Measurements from ENCODE around the gene AEBP1.

Gene AEBP1

GRCh38 chr7:44066494-44067063, 37.6 kb upstream of the AEBP1 start:
- DNase-seq (ENCODE audit: low read depth), result no peak

- no peak for DNase-seq (ENCODE audit: low read depth)
Measured at GRCh38 chr7:44067064-44067951, 36.8 kb upstream of the AEBP1 start.

GRCh38 chr7:44068054-44068453, 36.1 kb upstream of the AEBP1 start:
- DNase-seq (ENCODE audit: low read depth), result no peak

GRCh38 chr7:44071726-44072363, 32.3 kb upstream of the AEBP1 start:
- DNase-seq (ENCODE audit: low read depth), result no peak

DNA sequence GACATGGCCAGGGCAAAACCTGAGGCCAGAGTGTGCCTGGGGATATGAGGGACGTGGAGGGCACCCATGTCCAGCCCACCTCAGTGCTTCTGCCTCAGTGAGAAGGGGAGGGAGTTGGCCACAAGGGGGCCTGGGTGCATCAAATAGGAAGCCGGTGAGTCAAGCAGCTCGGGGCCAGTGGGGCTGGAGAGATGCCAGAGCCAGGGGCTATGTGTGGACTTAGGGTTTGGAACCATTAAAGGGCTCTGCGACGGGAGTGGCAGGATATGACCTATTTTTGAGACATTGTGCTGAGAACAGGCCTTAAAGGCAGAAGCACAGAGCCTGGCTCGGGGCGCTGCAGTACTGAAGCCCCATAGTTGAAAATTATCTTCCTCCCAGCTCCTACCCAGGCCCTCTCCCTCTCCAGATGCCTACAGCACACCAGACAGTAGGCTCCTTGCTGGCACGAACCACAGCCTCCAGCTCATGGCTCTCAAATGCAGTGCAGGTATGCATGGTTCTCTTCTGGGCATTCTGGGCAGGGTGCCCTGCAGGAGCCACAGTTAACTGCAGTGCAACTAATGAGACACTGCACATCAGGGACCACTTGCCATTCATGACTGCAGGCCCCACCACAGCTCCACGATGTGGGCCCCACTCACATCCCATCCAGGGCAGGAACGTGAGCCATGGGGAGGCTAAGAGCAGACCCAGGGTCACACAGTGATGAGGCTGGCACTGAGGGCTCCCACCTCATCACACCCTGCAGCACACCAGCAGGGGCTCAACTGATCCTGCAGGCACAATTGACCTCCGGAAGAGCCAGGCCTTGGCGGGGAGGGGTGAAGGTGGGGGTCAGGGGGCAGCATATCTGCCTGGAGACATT, 31.5 kb upstream of the AEBP1 start:
- peak; percentile 36 for DNase-seq (ENCODE audit: low read depth)

DNA sequence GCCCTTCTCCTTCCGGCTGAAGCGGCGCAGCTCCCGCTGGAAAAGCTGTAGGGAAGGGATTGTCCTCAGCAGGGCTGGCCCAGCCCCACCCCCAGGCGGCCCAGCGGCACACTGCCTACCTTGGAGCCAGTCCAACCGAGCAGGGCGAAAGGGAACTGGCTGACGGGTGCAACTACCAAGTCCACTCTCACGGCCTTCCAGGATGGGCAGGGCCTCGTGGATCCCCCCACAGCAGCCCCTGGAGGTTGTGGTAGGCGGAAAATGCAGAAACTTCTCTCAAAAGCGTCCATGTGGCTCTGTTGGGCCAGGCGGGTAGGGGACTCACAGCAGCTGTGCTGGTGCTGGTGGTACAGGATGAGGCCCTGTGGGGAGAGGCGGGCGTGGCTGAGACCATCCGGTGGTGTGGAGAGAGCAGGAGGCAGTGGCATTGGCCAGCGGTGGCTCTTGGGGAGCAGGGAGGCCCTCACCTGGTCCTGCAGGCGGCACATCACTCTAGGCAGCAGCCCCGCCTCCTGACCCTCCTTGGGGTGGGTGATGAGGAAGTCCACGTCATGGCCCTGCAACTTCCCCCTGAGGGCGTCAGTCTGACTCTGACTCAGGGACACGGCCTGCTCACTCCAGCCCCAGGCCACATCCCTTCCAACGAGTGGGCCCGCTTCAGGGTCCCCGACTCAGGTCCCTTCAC, 30.3 kb upstream of the AEBP1 start:
- peak; percentile 48 for DNase-seq (ENCODE audit: low read depth)

- no peak for DNase-seq (ENCODE audit: low read depth)
Measured at GRCh38 chr7:44074349-44074695, 29.8 kb upstream of the AEBP1 start.

- no peak for DNase-seq (ENCODE audit: low read depth)
Measured at GRCh38 chr7:44075296-44076075, 28.7 kb upstream of the AEBP1 start.

DNA sequence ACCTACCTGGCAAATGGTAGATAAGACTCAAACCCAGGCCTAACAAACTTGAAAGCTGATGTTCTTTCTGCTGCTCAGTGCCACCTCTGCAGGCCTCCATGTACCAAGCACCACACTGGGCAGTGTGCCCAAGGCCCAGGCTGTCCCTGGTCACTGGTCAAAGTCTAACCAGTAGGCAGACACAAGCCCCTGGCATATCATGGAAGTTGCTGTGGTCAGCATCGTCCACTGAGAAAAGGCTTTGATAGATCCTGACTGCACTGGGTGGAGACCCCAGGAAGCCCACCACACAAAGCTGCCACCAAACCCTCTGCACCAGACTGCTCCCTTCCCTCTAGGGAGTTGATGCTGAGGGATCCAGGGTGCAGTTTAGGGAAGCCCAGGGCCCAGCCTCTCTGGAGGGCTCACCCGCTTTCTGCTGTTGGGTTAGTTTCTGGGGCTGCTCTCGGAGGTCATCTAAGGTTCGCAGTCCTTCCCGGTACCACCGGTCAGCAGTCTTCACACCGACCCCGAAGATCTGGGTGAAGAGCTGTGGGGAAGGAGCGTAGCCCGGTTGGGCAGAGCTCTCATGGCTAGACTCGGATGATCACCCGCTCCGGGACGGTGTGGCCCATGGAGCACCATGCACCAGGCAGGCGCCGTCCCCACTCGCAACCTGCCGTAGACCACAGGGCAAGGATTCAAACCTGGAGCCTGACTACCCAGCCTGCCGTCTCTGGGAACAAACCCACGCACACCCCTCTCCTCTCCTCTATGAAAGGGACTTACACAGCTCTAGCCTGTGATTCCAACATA, 27.8 kb upstream of the AEBP1 start:
- DNase-seq (ENCODE audit: low read depth), result no peak

DNA sequence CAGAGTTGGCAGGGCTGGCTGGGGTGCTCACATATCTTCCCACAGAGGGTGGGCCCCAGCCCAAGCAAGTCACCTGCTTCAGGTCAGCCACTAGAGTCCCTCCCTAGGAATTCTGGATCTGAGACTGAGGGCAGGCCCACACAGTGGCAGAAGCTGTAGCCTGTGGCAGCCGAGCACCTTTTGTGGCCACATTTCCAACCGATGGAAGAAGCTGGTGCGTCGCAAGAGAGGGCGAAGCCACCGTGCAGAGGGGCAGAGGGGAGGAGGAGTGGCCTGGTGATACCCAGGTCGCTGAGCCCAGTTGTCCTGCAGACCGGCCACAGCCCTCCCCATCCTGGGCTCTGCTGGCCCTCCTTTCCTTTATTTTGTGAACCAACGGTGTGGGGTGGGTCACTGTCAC, 27.1 kb upstream of the AEBP1 start:
- no peak for DNase-seq (ENCODE audit: low read depth)

DNA sequence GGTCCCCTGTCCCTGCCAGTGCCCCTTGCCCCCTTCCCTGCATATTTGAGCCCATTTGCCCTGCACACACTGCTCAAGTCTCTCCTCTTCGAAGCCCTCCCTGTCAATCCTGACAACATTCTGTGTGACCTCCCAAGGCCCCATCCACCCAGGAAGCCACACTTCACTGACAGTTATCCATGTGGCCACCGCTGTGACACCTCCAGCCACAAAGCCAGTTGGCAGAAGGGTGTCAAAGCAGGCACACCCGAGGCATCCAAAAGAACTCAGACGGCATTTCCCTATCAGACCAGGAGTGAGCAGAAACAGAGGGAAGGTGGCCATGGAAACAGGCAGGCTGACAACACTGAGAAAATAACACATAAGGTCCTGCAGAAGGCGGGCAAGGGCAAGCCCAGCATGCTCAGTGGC, 26.5 kb upstream of the AEBP1 start:
- DNase-seq (ENCODE audit: low read depth), result no peak

GRCh38 chr7:44078521-44078920, 25.6 kb upstream of the AEBP1 start:
- no peak for DNase-seq (ENCODE audit: low read depth)

- no peak for DNase-seq (ENCODE audit: low read depth)
Measured at GRCh38 chr7:44079331-44080021, 24.7 kb upstream of the AEBP1 start.

GRCh38 chr7:44080118-44080517, 24.0 kb upstream of the AEBP1 start:
- DNase-seq (ENCODE audit: low read depth), result no peak

GRCh38 chr7:44080686-44081265, 23.4 kb upstream of the AEBP1 start:
- no peak for DNase-seq (ENCODE audit: low read depth)

GRCh38 chr7:44081266-44081748, 22.8 kb upstream of the AEBP1 start:
- peak; percentile 79 for DNase-seq (ENCODE audit: low read depth)

- peak; percentile 87 for DNase-seq (ENCODE audit: low read depth)
Measured at GRCh38 chr7:44082541-44083207, 21.5 kb upstream of the AEBP1 start.

DNA sequence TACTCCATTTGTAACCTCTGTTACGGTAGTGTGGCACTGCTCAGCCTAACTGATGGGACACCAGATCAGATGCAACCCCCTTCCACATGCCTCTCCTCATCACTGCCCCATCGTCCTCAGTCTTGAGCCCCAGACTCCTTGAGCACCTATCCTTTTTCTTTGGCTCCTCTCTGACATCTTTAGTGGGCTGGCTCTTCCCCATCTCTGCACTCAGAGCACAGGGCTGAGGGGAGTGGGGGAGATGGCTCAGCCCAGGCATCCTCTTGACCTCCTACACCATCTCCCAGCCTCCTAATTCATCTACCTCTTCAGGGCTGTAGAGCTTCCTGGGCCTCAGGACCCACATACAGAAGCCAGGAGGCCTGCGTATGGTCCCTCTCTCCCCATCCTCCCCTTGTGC, 20.3 kb upstream of the AEBP1 start:
- no peak for DNase-seq (ENCODE audit: low read depth)

Data from CMK (cell line).